ENCODE data around the gene RTF1.

- TF ChIP-seq, protein P1, sequence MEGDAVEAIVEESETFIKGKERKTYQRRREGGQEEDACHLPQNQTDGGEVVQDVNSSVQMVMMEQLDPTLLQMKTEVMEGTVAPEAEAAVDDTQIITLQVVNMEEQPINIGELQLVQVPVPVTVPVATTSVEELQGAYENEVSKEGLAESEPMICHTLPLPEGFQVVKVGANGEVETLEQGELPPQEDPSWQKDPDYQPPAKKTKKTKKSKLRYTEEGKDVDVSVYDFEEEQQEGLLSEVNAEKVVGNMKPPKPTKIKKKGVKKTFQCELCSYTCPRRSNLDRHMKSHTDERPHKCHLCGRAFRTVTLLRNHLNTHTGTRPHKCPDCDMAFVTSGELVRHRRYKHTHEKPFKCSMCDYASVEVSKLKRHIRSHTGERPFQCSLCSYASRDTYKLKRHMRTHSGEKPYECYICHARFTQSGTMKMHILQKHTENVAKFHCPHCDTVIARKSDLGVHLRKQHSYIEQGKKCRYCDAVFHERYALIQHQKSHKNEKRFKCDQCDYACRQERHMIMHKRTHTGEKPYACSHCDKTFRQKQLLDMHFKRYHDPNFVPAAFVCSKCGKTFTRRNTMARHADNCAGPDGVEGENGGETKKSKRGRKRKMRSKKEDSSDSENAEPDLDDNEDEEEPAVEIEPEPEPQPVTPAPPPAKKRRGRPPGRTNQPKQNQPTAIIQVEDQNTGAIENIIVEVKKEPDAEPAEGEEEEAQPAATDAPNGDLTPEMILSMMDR (IDR thresholded peaks at IDR 0.05 in 4 of 5, conservative IDR thresholded peaks at IDR 0.05 in 1 of 5): no peak
- no peak for TF ChIP-seq POLR2A (IDR thresholded peaks at IDR 0.05)
Measured at GRCh38 chr15:41429003-41429890, 12.4 kb downstream of the RTF1 start.
